Effector CD8-positive, alpha-beta T cell (primary cell): ENCODE data around the gene MED13L.
"Not testable (repeated sequence)": the region's sequence is repeated elsewhere in the genome, so short reads cannot be mapped to it uniquely, and the experiment has no call there.

ENCODE experiments used
- DNase-seq: peaks from one replicate; lab custom pipeline; 2025; lab: John Stamatoyannopoulos, UW

Gene MED13L

DNA sequence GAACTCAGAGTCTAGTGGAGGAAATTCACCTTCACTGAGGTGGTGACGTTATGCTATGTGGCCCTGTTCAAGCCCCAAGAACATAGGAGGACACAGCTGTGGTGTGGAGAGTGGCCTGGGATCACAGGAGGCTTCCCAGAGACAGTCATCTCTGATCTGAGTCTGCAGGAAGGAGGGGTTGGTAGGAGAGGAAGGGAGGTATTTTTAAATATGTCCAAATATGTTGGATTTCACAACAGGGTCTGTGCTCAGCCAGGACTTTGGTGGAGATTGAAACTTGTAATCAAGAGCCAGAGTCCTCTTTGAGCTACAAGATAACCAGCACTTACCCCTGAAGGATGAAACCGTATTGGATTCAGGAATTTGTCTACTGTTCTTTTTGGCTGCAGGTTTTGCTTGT, 26.4 kb upstream of the MED13L start:
- DNase-seq: no peak

DNA sequence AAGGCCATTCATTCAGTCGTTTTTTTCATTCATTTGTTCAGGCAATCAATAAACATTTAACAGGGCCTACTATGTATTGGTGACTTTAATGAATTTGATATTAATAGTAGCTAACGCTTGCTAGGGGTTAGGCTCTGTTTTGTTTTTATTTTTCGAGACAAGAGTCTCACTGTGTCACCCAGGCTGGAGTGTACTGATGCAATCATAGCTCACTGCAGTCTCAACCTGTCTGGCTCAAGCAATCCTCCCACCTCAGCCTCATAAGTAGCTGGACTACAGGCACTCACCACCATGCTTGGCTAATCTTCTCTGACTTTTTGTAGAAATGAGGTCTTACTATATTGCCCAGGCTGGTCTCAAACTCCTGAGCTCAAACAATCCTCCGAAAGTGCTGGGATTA, 25.6 kb upstream of the MED13L start:
- no peak for DNase-seq

- no peak for DNase-seq
Measured at GRCh38 chr12:116302166-116303058, 24.9 kb upstream of the MED13L start.

GRCh38 chr12:116301621-116302020, 24.1 kb upstream of the MED13L start:
- no peak for DNase-seq

- no peak for DNase-seq
Measured at GRCh38 chr12:116299665-116300328, 22.3 kb upstream of the MED13L start.

DNA sequence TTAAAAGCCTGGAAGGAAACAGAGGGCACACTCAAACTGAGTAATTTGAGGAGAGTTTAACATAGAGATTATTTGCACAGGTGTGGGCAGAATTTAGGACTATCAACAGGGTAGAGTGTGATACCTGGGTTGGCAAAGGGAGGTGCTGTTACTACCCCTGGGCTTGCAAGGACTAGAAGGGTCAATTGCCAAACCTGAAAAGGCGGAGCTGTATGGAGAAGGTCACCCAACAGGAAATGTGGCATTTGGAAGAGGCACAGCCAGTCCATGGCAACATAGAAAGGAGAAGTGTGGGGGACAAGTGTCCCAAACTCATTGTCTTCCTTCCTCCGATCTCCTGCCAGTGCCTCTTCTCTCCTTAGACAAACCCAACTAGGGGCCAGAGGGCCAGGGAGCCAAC, 21.6 kb upstream of the MED13L start:
- DNase-seq: no peak

DNA sequence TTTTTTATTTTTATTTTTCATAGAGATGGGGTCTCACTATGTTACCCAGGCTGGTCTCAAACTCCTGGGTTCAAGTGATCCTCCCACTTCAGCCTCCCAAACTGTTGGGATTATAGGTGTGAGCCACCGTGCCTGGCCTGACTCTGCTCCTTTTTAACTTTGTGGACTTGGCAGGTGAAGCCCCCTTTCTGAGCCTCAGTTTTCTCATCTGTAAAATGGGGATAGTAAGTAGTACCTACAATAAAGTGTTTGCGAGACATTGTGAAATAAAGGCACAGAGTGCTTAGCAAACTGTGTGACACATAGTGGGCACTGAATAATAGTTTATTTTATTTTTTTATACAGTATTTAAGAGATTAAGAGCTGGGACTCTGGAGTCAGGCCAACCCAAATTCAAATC, 21.1 kb upstream of the MED13L start:
- no peak for DNase-seq

DNA sequence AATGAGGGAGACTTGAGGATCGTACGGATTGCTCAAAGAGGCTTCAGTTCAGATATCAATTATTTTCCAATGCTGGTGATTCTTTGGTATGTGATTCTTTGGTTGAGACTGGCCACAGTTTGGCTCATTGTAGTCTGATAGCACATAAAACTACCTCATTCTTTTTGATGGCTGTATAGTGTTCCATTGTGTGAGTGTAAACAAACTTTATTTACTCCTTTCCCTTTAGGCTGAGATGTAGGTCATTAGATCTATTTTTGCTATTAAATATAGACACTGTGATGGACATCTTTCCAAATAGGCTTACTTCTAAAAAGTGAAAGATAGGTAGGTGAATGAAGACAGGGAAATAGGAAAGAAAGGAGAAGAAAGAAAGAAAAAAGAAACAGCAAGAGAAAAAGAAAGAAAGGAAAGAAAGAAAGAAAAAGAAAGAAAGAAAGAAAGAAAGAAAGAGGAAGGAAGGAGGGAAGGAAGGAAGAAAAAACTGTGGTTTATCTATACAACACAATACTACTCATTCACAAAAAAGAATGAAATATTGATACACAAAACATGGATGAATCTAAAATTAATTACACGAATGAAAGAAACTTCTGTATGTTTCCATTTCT, 19.8 kb upstream of the MED13L start:
- DNase-seq: no peak

DNA sequence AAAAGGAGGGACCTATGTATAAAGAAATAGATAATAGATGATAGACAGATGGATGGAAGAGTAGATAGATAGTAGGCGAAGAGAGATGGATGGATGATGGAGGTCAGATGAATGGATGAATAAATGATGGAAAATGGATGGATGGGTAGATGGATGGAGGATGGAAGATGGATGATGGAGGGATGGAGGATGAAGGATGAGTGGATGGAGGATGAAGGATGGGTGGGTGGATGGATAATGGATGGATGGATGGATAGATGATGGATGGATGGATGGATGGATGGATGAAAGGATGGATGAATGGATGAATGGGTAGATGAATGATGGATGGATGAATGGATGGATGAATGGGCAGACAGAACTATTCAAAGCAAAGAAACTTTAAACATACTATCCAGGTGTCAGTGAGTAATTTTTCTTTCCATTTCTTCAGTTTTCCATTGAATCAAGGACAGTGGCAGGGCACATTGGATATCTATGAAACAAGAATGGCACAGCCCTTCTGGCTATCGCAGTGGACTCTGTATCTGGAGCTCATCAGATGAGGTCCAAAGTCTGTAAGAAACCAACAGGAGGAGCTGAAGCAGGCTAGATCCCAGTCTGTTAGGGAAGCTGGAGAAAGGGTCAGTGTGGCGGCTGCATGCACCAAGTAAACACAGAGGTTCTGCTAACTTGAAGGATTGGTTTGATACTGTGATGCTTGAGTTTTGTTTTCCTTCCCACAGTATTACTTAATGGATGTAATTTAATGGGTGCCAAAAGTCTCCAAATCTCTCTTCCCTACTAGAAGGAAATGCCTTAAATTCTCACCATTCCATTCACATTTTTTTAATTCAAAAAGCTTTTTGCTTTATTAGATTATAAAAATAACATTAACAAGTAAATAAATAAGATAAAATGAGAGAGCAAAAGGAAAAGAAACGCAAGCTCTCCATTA, 18.1 kb upstream of the MED13L start:
- no peak for DNase-seq

- no peak for DNase-seq
Measured at GRCh38 chr12:116294454-116295165, 17.1 kb upstream of the MED13L start.

DNA sequence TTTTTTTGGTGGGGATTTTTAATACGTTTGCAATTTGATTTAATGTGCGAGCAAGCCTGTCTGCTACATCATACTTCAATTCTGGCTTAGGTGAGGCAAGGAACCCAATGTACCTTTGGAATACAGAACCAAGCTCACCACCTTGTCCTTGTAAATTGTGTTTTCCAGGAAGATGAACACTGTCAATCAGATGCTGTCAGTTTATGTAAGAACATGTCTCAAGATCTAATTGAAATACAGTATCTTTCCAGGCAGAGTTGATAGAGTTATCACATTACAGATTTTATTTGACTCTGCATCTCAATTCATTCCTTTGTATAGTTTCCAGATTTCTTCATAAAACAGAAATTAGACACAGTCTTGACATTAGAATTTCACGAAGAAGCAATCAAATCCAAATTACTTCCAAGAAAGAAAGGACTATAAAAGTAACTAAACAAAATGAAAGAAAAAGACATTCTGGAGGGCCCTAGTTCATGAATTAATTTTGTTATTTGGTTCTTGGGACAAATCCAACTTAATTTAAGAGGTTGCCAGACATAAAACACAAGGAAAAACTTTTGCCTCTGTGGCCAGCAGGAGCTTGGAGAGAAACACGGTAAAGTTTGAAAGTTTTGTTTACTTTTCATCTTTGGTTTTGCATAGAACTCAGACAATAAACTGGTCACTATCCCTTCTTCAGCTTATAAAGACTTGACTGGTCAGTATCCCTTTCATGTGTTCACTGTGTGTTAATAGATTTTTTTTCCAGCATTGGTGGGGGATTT, 16.4 kb upstream of the MED13L start:
- DNase-seq: no peak

DNA sequence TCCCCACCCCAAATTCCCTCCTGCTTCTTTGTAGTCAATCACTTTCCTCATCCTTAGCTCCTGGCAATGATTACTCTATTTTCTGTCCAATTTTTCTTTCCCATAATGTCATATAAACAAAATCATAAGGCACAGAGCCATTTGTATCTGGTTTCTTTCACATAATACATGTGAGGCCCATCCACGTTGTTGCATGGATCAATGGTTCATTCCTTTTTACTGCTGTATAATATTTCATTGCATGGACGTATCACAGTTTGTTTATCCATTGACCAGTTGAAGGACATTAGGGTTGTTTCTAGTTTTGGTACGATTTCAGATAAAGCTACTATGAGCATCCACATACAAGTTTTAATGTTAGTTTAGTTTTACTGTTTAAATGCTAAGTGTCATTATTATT, 13.7 kb upstream of the MED13L start:
- no peak for DNase-seq

DNA sequence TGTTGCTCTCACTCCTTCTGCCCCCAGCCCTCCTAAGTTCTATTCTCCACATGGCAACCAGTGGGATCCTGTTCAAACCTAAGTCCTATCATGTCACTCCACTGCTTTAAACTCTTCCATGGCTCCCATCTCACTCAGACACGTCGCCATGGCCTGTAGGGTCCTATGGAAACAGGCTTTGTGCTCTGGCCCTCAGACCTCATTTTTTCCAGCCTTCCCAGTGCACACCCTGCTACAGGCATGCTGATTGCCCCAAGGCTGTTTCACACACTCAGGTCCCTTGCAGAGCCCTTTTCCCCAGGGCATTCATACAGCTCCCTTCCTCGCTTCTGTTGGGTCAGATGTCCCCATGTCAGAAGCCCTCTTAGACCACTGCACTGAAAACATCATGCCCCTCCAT, 11.2 kb upstream of the MED13L start:
- DNase-seq: no peak

- DNase-seq: no peak
Measured at GRCh38 chr12:116287842-116288301, 10.4 kb upstream of the MED13L start.

DNA sequence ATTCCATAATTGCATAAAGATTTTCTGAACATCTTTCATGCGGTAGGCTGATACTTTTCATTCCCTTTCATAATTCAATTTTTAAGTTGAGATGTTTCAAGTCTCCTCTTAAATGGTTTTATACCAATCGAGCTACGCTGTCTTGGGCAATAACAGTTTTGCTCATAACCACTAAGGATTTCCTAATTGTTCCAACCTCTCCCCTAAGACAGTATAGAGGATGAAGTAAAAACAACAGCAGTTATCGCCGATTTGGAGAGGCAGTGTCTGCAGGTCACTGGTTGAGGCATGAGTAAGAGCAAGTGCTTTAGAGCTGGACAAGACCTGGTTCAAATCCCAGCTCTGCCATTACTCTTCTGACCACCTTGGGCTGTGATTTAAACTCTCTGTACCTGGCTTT, 6.9 kb upstream of the MED13L start:
- no peak for DNase-seq

GRCh38 chr12:116283881-116284280, 6.4 kb upstream of the MED13L start:
- not testable (repeated sequence) for DNase-seq

- DNase-seq: no peak
Measured at GRCh38 chr12:116282371-116283286, 5.1 kb upstream of the MED13L start.

DNA sequence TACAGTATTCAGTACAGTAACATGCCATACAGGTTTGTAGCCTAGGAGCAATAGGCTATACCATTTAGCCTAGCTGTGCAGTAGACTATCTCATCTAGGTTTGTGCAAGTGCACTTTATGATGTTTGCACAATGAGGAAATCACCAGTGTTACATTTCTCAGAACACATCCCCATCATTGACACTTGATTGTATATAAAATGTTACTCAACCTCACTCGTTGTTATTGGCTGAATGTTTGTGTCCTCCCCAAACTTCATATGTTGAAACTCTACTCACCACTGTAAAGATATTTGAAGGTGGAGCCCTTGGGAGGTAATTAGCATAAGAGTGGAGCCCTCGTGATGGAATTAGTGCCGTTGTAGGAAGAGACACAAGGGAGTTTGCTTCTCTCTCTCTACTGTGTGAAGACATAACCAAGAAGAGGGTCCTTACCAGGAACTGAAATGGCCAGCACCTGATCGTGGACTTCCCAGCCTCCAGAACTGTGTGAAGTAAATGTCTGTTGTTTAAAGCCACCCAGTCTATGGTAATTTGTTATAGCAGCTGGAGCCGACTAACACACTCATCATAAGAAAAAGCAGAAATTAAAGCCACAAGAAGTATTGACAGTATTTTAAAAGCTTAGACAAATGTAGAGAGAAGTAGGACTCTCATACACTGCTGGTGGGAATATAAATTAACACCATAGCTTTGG, 3.2 kb upstream of the MED13L start:
- DNase-seq: no peak

GRCh38 chr12:116278667-116279066, 1.2 kb upstream of the MED13L start:
- DNase-seq: no peak
